HCT116 (cell line): ENCODE results near the gene CHTF18. TPM values are rescaled to one million over a fixed set of nuclear protein-coding genes. Genes with fewer than 3 reads are reported as not detected.

Experiments
- ATAC-seq: fragments of 200-7000 bp; cut with Tn5 transposase; 2 replicates; pipeline ENCODE4 v1.9.1; 2020; ENCODE audit warnings: mild to moderate bottlenecking, moderate library complexity
- BruUV-seq: library from RNA; stranded (reverse); fragments of 400-500 nt; replicated peaks from 2 replicates; lab custom pipeline; 2021; lab: Mats Ljungman, UMichigan
- CTCF ChIA-PET: fragments of 300-600 bp; sonication (Branson Sonifier 250); formaldehyde crosslinking; loops from one replicate; lab custom pipeline; 2021; ENCODE audit warnings: antibody characterized with exemption; lab: Charles Lee
- POLR2A ChIA-PET: fragments of 300-600, 350-600 bp; sonication (Branson Sonifier 250); formaldehyde crosslinking; loops from one replicate; lab custom pipeline; 2021; ENCODE audit warnings: antibody characterized with exemption; lab: Charles Lee
- RAD21 ChIA-PET, 2 experiments: fragments of 300-600 bp; sonication (Branson Sonifier 250); formaldehyde crosslinking; loops; one replicate each; lab custom pipeline; 2023; ENCODE audit warnings: low total read pairs in 2 of 2; ENCODE audit not compliant: uncharacterized antibody in 2 of 2, unreplicated experiment in 2 of 2, low non-redundant PET in 1 of 2; lab: Charles Lee
- DNase-seq: peaks from one replicate; pipeline ENCODE4 v3.0.0-alpha.2; 2010; ENCODE audit warnings: low read depth, low spot score
- H2AFZ ChIP-seq: fragments of 200-600 bp; shearing (Covaris generic), sonication (generic); 2 replicates; pipeline ENCODE4 v1.6.1; 2017; ENCODE audit warnings: low read depth, mixed run types, mixed read lengths, antibody characterized with exemption, low read length; ENCODE audit not compliant: poor library complexity, severe bottlenecking
- H3K27ac ChIP-seq: 2 replicates; pipeline ENCODE4 v1.5.1; 2012; ENCODE audit warnings: low read depth, low read length
- H3K27me3 ChIP-seq: fragments of 200-600 bp; sonication (generic); 2 replicates; pipeline ENCODE4 v1.6.1; 2016; ENCODE audit warnings: mixed run types, low read length, mixed read lengths; ENCODE audit not compliant: insufficient read depth
- H3K36me3 ChIP-seq, 2 experiments: fragments of 200-500 bp in 1 of 2; fragments of 200-600 bp in 1 of 2; sonication (Bioruptor generic) in 1 of 2; sonication (generic) in 1 of 2; 2 replicates each; pipeline versions ENCODE4 v1.5.1 to v1.6.1; 2014 to 2016; ENCODE audit warnings: low read length in 2 of 2, inconsistent platforms in 1 of 2, mixed read lengths in 1 of 2, mixed run types in 1 of 2; ENCODE audit not compliant: insufficient read depth in 2 of 2, control insufficient read depth in 1 of 2
- H3K4me1 ChIP-seq, 2 experiments: fragments of 200-600 bp in 1 of 2; sonication (generic) in 1 of 2; 2 replicates each; pipeline versions ENCODE4 v1.5.1 to v1.6.1; 2012 to 2017; ENCODE audit warnings: low read length in 2 of 2, inconsistent platforms in 1 of 2, mild to moderate bottlenecking in 1 of 2, mixed read lengths in 1 of 2, mixed run types in 1 of 2, moderate library complexity in 1 of 2; ENCODE audit not compliant: insufficient read depth in 2 of 2, control insufficient read depth in 1 of 2
- H3K4me2 ChIP-seq: fragments of 200-600 bp; sonication (generic); 2 replicates; pipeline ENCODE4 v1.6.1; 2017; ENCODE audit warnings: mixed run types, low read length, mixed read lengths
- H3K4me3 ChIP-seq, 2 experiments: fragments of 200-600 bp in 1 of 2; sonication (generic) in 1 of 2; replicated peaks in 1 of 2; 2 replicates each; pipeline ENCODE4 v1.5.1; 2011 to 2016; ENCODE audit warnings: low read length in 2 of 2, control low read depth in 1 of 2, low read depth in 1 of 2, mild to moderate bottlenecking in 1 of 2, mixed read lengths in 1 of 2, mixed run types in 1 of 2
- H3K79me2 ChIP-seq: fragments of 200-600 bp; sonication (generic); 2 replicates; pipeline ENCODE4 v1.6.1; 2017; ENCODE audit warnings: mild to moderate bottlenecking, mixed run types, low read length, moderate library complexity, mixed read lengths; ENCODE audit not compliant: insufficient read depth
- H3K9ac ChIP-seq: fragments of 200-600 bp; sonication (generic); 2 replicates; pipeline ENCODE4 v1.6.1; 2016; ENCODE audit warnings: low read length, mixed read lengths
- H3K9me2 ChIP-seq: fragments of 200-600 bp; sonication (generic), shearing (Covaris generic); 2 replicates; pipeline ENCODE4 v1.6.1; 2017; ENCODE audit warnings: mixed run types, mild to moderate bottlenecking, moderate library complexity; ENCODE audit not compliant: insufficient read depth
- H3K9me3 ChIP-seq, 2 experiments: fragments of 200-500 bp in 1 of 2; fragments of 200-600 bp in 1 of 2; sonication (Bioruptor generic) in 1 of 2; sonication (generic) in 1 of 2; 2 replicates each; pipeline ENCODE4 v1.6.1; 2014 to 2017; ENCODE audit warnings: low read length in 2 of 2, mixed read lengths in 2 of 2, inconsistent platforms in 1 of 2, low read depth in 1 of 2, mild to moderate bottlenecking in 1 of 2, mixed run types in 1 of 2, moderate library complexity in 1 of 2; ENCODE audit not compliant: control insufficient read depth in 1 of 2, insufficient read depth in 1 of 2
- H4K20me1 ChIP-seq: fragments of 200-600 bp; sonication (generic), shearing (Covaris generic); 2 replicates; pipeline ENCODE4 v1.6.1; 2017; ENCODE audit warnings: mixed run types, mild to moderate bottlenecking, moderate library complexity; ENCODE audit not compliant: insufficient read depth
- EGR1 ChIP-seq: IDR thresholded peaks from 2 replicates; pipeline ENCODE4 v1.6.1; 2012; ENCODE audit warnings: low read depth
- ELF1 ChIP-seq: IDR thresholded peaks from 2 replicates; pipeline ENCODE4 v1.6.1; 2012; ENCODE audit warnings: low read depth, borderline replicate concordance
- EZH2 ChIP-seq: fragments of 200-600 bp; sonication (generic); IDR thresholded peaks from 2 replicates; pipeline ENCODE4 v1.6.1; 2017; ENCODE audit warnings: antibody characterized with exemption, mixed run types
- EZH2phosphoT487 ChIP-seq: fragments of 200-600 bp; IDR thresholded peaks from 2 replicates; pipeline ENCODE4 v1.6.1; 2018; ENCODE audit warnings: antibody characterized with exemption, borderline replicate concordance
- POLR2A ChIP-seq: IDR thresholded peaks from 2 replicates; pipeline ENCODE4 v1.7.0; 2011; ENCODE audit warnings: borderline replicate concordance; ENCODE audit not compliant: insufficient read depth, insufficient read length; ENCODE audit errors: extremely low read depth
- POLR2AphosphoS5 ChIP-seq: IDR thresholded peaks from 2 replicates; pipeline ENCODE4 v1.6.1; 2011; ENCODE audit warnings: mild to moderate bottlenecking, low read depth, low read length, moderate library complexity
- RAD21 ChIP-seq: IDR thresholded peaks from 2 replicates; pipeline ENCODE4 v1.6.1; 2012; ENCODE audit warnings: low read depth, mild to moderate bottlenecking
- SIN3A ChIP-seq: IDR thresholded peaks from 2 replicates; pipeline ENCODE4 v1.6.1; 2012; ENCODE audit warnings: low read depth
- SP1 ChIP-seq: IDR thresholded peaks from 2 replicates; pipeline ENCODE4 v1.6.1; 2012; ENCODE audit warnings: low read depth
- ZFX ChIP-seq: fragments of 450-650 bp; IDR thresholded peaks from 2 replicates; pipeline ENCODE4 v1.6.1; 2017
- ZNF274 ChIP-seq: fragments of 200-500 bp; sonication (Bioruptor generic); IDR thresholded peaks from 2 replicates; pipeline ENCODE4 v1.6.1; 2014; ENCODE audit warnings: mild to moderate bottlenecking, low read depth, low read length, inconsistent platforms
- intact Hi-C: fragments of 100-400 bp; cut with micrococcal nuclease; formaldehyde crosslinking; loops from 2 replicates; pipeline ENCODE4 v1.10.0; 2022
- total RNA-seq: library from RNA; stranded (reverse); gene quantifications from one replicate; pipeline ENCODE4 v1.2.1, GENCODE V29; 2021; ENCODE audit not compliant: unreplicated experiment
- TF ChIP-seq, protein P1 (sequence below): IDR thresholded peaks from 2 replicates; pipeline ENCODE4 v1.6.1; 2012
- TF ChIP-seq, protein P2 (sequence below): IDR thresholded peaks from 2 replicates; pipeline ENCODE4 v1.6.1; 2012; ENCODE audit warnings: low read depth
- TF ChIP-seq, protein P3 (sequence below), 3 experiments: fragments of 200-600 bp in 1 of 3; sonication (generic) in 1 of 3; IDR thresholded peaks in 2 of 3; conservative IDR thresholded peaks in 1 of 3; 2 replicates each; pipeline ENCODE4 v1.5.1; 2012 to 2017; ENCODE audit warnings: low read depth in 2 of 3, low read length in 2 of 3, antibody characterized with exemption in 1 of 3, borderline replicate concordance in 1 of 3, control low read depth in 1 of 3, mild to moderate bottlenecking in 1 of 3, mixed read lengths in 1 of 3, mixed run types in 1 of 3, moderate library complexity in 1 of 3; ENCODE audit not compliant: insufficient read depth in 1 of 3

CHTF18 gene
- total RNA-seq, 1 experiment from 2014 or later, result 145 TPM

DNA sequence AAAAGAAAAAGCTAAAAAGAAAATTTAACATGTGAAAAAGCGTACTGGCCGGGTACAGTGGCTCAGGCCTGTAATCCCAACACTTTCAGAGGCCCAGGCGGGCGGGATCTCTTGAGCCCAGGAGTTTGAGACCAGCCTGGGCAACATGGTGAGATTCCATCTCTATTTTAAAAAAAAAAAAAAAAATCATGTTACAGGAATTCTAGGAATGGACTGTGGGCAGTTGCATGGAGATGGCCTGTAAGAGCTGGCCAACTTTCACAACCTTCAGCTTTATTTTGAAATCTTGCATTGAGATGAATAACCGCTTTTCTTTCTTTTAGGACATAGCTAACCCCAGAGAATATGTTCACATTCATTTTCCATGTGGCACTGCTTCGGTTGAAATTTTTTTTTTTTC, 39.4 kb upstream of the CHTF18 start:
- Histone ChIP-seq H3K79me2 (no peaks in the 10 kb centered on the region), H3K4me1 (peaks cover 0 to 11% of the 10 kb centered on the region in 2 experiments; a peak in 2 of 4 replicates), H3K27ac (no peak overlapping the region), H2AFZ (no peak overlapping the region), H3K4me3 (no peak overlapping the region), H3K9me3 (no peaks in the 10 kb centered on the region), H3K36me3 (no peaks in the 10 kb centered on the region), H4K20me1 (no peaks in the 10 kb centered on the region), H3K9me2 (no peaks in the 10 kb centered on the region), H3K27me3 (no peaks in the 10 kb centered on the region), H3K9ac (no peak overlapping the region), H3K4me2 (no peak overlapping the region)
- DNase-seq (no peak), ATAC-seq (no peak)
- ChIA-PET POLR2A (interaction anchor here (0.7 kb wide), 1 partner anchor 37 kb away, joined by 3 read pairs; no protein-coding TSS in a partner anchor), CTCF (interaction anchor here (1.0 to 1.6 kb wide), 4 partner anchors 11 to 37 kb away, joined by 3 to 8 read pairs (median 4); partner anchors contain the start of gene MSLN)
- BruUV-seq, result no TSS peak
- intact Hi-C loops, result no loop called here
- TF ChIP-seq POLR2AphosphoS5 (no peak), SP1 (no peak), ZNF274 (no peak)
- TF ChIP-seq, all 23 proteins: peak for 0
- RAD21 ChIA-PET, result no interaction called here

DNA sequence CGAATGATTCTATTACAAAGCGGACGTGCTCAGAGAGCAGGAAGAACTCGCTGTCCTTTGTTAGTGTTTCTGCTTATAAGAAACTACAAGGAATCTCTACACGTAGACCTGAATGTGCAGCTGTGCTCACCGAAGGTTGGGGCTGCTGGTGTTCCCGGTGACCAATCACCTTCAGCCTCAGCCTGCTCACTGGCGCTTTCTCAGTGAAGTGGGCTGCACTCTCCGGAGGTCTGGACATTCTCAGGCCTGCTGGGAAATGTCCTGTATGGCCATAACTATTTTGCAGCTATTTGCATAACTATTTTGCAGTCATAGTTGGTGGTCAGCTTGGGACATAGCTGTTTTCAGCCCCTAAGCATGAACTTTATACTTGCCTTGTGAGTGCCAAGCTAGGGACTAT, 37.9 kb upstream of the CHTF18 start:
- Histone ChIP-seq H2AFZ (no peak overlapping the region), H3K27me3 (no peaks in the 10 kb centered on the region), H3K36me3 (no peaks in the 10 kb centered on the region), H3K9ac (no peak overlapping the region), H3K4me2 (no peak overlapping the region), H3K4me1 (peaks cover 5 to 20% of the 10 kb centered on the region in 2 experiments), H3K27ac (no peak overlapping the region), H3K9me2 (no peaks in the 10 kb centered on the region), H3K79me2 (no peaks in the 10 kb centered on the region), H3K4me3 (no peak overlapping the region), H3K9me3 (no peaks in the 10 kb centered on the region), H4K20me1 (no peaks in the 10 kb centered on the region)
- RAD21 ChIA-PET, result no interaction called here
- BruUV-seq, result no TSS peak
- POLR2A ChIA-PET, result interaction anchor here (1.1 kb wide), 1 partner anchor 10 kb away, joined by 6 read pairs; the partner anchor contains the start of gene MSLN
- DNase-seq (no peak), ATAC-seq (no peak)
- CTCF ChIA-PET, result interaction anchor here (1.3 to 1.5 kb wide), 2 partner anchors 10 to 30 kb away, joined by 7 to 8 read pairs; partner anchors contain the start of gene CIAO3
- intact Hi-C loops, result no loop called here
- TF ChIP-seq POLR2A (no peak), RAD21 (no peak), ELF1 (no peak), ZFX (no peak), EGR1 (no peak), EZH2phosphoT487 (no peak), SIN3A (no peak), EZH2 (no peak)
- TF ChIP-seq, protein P1, sequence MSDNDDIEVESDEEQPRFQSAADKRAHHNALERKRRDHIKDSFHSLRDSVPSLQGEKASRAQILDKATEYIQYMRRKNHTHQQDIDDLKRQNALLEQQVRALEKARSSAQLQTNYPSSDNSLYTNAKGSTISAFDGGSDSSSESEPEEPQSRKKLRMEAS, result no peak
- TF ChIP-seq, protein P2, sequence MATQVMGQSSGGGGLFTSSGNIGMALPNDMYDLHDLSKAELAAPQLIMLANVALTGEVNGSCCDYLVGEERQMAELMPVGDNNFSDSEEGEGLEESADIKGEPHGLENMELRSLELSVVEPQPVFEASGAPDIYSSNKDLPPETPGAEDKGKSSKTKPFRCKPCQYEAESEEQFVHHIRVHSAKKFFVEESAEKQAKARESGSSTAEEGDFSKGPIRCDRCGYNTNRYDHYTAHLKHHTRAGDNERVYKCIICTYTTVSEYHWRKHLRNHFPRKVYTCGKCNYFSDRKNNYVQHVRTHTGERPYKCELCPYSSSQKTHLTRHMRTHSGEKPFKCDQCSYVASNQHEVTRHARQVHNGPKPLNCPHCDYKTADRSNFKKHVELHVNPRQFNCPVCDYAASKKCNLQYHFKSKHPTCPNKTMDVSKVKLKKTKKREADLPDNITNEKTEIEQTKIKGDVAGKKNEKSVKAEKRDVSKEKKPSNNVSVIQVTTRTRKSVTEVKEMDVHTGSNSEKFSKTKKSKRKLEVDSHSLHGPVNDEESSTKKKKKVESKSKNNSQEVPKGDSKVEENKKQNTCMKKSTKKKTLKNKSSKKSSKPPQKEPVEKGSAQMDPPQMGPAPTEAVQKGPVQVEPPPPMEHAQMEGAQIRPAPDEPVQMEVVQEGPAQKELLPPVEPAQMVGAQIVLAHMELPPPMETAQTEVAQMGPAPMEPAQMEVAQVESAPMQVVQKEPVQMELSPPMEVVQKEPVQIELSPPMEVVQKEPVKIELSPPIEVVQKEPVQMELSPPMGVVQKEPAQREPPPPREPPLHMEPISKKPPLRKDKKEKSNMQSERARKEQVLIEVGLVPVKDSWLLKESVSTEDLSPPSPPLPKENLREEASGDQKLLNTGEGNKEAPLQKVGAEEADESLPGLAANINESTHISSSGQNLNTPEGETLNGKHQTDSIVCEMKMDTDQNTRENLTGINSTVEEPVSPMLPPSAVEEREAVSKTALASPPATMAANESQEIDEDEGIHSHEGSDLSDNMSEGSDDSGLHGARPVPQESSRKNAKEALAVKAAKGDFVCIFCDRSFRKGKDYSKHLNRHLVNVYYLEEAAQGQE, result no peak
- TF ChIP-seq, protein P3, sequence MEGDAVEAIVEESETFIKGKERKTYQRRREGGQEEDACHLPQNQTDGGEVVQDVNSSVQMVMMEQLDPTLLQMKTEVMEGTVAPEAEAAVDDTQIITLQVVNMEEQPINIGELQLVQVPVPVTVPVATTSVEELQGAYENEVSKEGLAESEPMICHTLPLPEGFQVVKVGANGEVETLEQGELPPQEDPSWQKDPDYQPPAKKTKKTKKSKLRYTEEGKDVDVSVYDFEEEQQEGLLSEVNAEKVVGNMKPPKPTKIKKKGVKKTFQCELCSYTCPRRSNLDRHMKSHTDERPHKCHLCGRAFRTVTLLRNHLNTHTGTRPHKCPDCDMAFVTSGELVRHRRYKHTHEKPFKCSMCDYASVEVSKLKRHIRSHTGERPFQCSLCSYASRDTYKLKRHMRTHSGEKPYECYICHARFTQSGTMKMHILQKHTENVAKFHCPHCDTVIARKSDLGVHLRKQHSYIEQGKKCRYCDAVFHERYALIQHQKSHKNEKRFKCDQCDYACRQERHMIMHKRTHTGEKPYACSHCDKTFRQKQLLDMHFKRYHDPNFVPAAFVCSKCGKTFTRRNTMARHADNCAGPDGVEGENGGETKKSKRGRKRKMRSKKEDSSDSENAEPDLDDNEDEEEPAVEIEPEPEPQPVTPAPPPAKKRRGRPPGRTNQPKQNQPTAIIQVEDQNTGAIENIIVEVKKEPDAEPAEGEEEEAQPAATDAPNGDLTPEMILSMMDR (IDR thresholded peaks at IDR 0.05 in 2 of 3, conservative IDR thresholded peaks at IDR 0.05 in 1 of 3; ENCODE audit: borderline replicate concordance in 1 of 3, insufficient read depth in 1 of 3, low read depth in 2 of 3, low read length in 2 of 3), result no peak
